Inflammatory macrophage treated with lipopolysaccharide for 1 hour (primary cell): ENCODE results near the gene SLC27A2.
A peak's percentile ranks its signal among the peaks of the same experiment; 100 is the strongest.
"Not testable (repeated sequence)": the region's sequence is repeated elsewhere in the genome, so short reads cannot be mapped to it uniquely, and the experiment has no call there.

Experiments
- DNase-seq, 2 donors: peaks; one replicate each; pipeline ENCODE4 v3.0.0-alpha.2; 2020 to 2022

SLC27A2 gene

DNA sequence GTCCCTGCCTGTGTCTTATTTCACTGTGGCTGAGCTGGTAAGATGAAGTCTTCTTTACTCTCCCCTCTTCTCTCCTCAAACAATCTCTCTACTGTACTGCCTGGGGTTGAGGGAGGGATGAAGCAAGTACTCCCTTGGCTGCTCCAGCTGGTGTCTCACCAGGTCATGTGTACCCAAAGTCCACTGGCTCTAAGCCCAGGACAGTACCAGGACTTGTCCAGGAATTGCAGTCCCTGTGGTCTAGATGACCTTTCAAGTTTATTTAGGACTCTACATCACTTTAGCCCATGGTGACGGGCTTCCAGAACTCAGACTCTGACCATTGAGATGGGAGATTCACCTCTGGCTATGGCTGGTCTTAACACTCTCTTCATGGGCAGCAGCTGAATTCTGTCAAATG is 17.5 kb upstream of the SLC27A2 start:
- DNase-seq: no peak

- peak; percentile 54 to 73 for DNase-seq
Measured at GRCh38 chr15:50166216-50166615, 15.8 kb upstream of the SLC27A2 start.

DNA sequence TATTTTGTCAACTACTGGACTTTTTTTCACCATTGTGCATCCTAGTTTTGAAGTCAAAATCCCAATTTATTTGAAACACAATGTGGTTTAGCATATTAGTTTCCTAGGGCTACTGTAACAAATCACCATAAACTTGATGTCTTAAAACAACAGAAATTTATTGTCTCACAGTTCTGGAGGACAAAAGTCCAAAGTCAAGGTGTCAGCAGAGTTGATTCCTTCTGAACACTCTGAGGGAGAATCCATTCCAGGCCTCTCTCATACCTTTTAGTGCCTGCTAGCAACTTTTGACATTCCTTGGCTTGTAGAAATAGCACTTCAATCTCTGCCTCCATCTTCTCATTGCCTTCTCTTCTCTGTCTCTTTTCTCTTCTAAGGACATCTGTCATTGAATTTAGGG is 14.9 kb upstream of the SLC27A2 start:
- DNase-seq: no peak

GRCh38 chr15:50168379-50168778 is 13.6 kb upstream of the SLC27A2 start:
- DNase-seq: no peak

DNA sequence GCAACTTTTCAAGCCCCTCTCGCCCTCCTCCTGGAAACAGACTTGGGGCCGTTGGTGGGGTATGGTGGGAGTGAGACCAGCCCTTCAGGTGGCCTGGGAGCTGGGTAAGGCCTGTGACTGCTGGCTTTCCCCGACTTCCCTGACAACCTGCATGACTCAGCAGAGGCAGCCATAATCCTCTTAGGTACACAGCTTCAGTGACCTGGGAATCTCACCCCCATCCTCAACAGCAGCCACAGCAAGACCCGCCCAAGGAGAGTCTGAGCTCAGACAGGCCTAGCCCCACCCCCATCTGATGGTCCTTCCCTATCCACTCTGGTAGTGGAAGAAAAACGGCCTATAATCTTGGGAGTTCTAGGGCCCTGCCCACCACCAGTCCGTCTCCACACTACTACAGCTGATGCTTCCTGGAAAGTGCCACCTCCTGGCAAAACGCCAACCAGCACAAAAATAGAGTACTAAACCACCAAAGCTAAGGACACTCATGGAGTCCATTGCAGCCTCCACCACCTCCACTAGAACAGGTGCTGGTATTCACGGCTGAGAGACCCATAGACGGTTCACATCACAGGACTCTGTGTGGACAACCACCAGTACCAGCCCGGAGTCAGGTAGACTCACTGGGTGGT is 13.1 kb upstream of the SLC27A2 start:
- DNase-seq: no peak

DNA sequence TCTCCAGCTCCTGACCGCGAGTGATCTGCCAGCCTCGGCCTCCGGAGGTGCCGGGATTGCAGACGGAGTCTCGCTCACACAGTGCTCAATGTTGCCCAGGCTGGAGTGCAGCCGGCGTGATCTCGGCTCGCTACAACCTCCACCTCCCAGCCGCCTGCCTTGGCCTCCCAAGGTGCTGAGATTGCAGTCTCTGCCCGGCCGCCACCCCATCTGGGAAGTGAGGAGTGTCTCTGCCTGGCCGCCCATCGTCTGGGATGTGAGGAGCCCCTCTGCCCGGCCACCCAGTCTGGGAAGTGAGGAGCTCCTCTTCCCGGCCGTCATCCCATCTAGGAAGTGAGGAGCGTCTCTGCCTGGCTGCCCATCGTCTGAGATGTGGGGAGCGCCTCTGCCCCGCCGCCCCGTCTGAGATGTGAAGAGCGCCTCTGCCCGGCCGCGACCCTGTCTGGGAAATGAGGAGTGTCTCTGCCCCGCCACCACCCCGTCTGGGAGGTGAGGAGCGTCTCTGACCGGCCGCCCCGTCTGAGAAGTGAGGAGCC is 9.6 kb upstream of the SLC27A2 start:
- DNase-seq: not testable (repeated sequence)

DNA sequence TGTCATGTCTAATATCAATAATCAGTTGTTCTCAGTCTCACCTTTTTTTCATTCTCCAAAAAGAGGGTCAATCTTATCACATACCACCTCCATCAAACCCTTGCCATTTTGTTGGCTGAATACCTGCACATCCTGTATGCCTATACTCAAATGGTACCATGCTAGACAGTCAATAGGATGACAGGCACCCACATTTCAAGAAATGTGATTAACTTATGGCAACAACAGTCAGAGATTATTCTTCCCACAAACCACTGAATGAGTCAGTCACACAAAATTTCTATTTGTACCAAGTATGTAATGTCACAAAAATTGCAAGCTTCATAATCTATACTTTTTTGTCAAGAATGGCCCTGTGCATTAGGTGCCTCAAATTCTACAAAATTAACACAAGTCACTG is 5.1 kb upstream of the SLC27A2 start:
- DNase-seq: no peak

GRCh38 chr15:50180091-50180490 is 1.9 kb upstream of the SLC27A2 start:
- DNase-seq: no peak

GRCh38 chr15:50180582-50180981 is 1.4 kb upstream of the SLC27A2 start:
- DNase-seq: no peak

GRCh38 chr15:50181201-50181968 is 611 bp upstream of the SLC27A2 start:
- no peak for DNase-seq

- peak; percentile 2 to 15 for DNase-seq
Measured at GRCh38 chr15:50182219-50183013, 420 bp downstream of the SLC27A2 start.

DNA sequence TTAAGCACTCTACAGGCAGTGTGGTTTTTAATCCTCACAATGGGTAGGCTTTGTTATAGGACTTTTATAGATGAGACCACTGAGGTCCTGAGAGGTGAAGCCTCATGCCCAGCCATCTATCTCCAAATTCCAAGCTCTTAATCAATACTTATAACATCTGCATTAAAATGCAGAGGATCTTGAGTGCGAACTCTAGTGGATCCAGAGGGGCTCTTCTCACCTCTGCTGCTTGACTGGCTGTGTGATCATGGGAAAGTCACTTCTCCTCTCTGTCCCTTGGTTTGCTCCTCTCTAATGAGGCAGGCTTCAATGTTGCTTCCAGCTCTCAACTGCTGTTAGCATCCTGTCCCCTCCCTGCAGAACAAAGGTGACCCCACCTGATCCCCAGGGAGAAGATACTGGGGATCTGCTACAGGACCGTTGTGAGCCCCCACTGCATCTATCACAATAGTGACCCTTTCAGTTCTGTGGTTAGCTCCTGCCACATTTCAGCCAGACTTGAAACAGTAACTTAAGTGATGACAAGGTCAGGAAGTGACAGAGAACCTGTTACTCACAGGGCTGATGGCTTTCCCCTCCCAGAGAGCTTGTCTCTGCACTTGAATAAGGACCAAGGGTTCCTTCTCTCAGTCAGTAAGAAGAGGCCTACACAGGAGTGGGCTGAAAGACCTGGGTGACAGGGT is 1.3 kb downstream of the SLC27A2 start:
- DNase-seq: no peak

- DNase-seq: no peak
Measured at GRCh38 chr15:50184863-50185504, 3.0 kb downstream of the SLC27A2 start.

GRCh38 chr15:50186090-50186489 is 4.1 kb downstream of the SLC27A2 start:
- DNase-seq: no peak

DNA sequence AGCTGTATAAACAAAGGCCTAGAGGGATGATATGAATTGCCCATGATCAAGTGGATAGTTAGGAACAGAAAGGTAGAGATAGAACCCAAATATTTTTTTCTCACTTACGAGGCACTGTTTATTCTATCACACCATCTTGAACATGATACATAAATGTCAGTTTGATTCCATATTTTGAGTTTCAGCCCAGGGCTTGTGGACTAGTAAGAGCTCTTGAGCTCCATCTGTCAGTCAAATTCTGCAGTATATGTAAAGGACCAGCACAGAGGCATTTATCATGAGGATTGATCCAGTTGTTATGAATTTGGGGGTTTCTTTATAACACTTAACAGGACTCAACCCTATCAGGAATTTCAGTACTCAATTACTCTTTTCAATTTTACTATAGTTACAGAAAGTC is 4.8 kb downstream of the SLC27A2 start:
- no peak for DNase-seq

DNA sequence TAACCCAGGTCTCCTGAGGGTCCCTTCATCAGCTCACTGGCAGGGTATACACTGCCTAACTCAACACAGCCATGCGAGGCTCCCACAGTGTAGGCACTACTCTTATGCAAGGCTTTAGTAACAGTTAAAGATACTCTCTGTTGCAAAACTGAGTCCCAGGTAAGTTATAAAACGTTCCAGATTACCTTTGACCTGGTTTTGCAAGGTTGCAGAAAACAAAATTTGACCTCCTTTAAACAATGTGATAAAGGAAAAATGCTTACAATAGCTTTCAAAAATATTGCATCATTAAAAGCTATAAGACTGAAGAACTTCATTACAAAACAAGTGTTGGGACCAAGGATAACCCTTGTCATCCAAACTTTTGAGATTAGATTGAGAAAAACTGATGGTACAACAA is 5.5 kb downstream of the SLC27A2 start:
- no peak for DNase-seq

GRCh38 chr15:50187997-50188396 is 6.0 kb downstream of the SLC27A2 start:
- DNase-seq: no peak

DNA sequence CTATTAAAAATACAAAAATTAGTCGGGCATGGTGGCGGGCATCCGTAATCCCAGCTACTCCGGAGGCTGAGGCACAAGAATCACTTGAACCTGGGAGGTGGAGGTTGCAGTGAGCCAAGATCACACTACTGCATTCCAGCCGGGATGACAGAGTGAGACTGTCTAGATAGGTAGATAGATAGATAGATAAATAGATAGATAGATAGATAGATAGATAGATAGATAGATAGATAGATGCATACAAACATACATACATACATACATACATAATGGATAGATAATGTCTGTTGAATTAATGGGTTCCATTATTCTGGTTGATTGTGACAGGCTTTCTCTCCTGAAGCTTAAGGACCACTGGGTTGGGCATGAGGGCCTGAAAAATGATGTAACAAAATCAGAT is 6.8 kb downstream of the SLC27A2 start:
- not testable (repeated sequence) for DNase-seq

DNA sequence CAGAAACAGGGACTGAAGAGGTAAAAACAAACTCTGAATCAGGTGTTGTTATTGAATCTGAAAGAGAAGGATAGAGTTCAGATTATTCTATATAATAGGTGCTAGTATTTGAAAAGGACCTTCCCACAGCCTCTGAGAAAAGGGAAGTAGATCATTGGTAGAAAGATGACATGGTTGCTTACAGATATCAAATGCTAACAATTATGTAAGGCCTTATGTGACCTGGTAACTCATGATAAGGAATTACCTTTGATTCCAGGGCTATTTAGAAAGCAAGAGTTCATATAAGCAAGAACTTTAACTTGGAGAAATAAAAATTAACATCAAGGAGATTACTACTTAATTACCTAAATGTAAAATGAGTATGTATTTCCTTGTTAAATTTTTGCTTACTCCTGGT is 7.6 kb downstream of the SLC27A2 start:
- no peak for DNase-seq

GRCh38 chr15:50190166-50190570 is 8.2 kb downstream of the SLC27A2 start:
- no peak for DNase-seq

DNA sequence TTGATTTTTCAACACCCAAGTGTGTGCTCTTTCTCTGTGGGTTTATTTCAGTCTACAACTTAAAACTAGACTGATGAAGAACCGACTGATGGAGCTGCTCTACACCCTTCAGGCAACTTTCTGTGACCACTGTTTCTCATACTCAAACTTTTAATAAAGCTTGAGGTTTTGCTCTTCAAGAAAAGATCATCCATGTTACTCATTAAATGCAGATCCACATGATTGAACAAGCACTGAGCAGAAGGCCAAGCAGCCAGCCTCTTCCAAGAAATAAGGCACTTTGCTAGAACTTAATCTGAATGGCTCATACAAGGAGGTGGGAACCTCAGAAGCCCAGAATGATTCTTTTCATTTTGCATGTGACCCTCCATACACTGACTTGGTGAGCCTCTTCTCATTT is 8.7 kb downstream of the SLC27A2 start:
- no peak for DNase-seq

DNA sequence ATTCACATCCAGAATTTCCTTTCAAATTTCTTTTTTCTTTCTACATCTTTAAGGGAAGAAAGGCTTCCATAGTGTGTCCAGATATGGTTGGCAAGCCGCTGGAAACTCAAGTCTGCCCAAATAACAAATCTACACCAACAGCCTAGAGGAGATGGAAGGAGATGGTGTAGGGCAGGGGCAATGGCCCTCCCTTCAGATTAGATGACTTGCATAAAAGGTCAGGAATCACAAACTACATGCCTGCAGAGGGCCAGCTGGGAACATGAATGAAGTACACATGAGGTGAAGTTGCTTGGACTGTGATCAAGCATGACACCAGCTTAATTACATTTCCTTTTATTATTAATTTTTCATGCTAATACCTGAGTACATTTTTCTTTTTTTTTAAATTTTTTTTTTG is 10.2 kb downstream of the SLC27A2 start:
- DNase-seq: no peak
